Liver (tissue), 9 donors: Measurements from ENCODE around the gene PHETA2. TPM values are rescaled to one million over a fixed set of nuclear protein-coding genes. Genes with fewer than 3 reads are reported as not detected.

Experiments
- DNase-seq: peaks from one replicate; pipeline ENCODE4 v3.0.0-alpha.2; 2017; ENCODE audit warnings: low spot score
- H3K27ac ChIP-seq, 2 donors: one replicate each; pipeline ENCODE4 v1.7.0; 2013; ENCODE audit warnings: inconsistent platforms in 2 of 2, low read length in 2 of 2, control low read depth in 1 of 2, low read depth in 1 of 2, mild to moderate bottlenecking in 1 of 2
- H3K27me3 ChIP-seq, 4 donors: one replicate each; pipeline versions ENCODE4 v1.6.1 to v1.7.0; 2013; ENCODE audit warnings: low read length in 3 of 4, inconsistent platforms in 1 of 4, mild to moderate bottlenecking in 1 of 4, moderate library complexity in 1 of 4; ENCODE audit not compliant: control insufficient read depth in 4 of 4, insufficient read depth in 4 of 4
- H3K36me3 ChIP-seq, 4 donors: one replicate each; pipeline versions ENCODE4 v1.6.1 to v1.7.0; 2013; ENCODE audit warnings: low read length in 3 of 4, mild to moderate bottlenecking in 3 of 4, low read depth in 1 of 4, moderate library complexity in 1 of 4; ENCODE audit not compliant: control insufficient read depth in 4 of 4, insufficient read depth in 3 of 4
- H3K4me1 ChIP-seq, 4 donors: one replicate each; pipeline versions ENCODE4 v1.6.1 to v1.7.0; 2013; ENCODE audit warnings: low read length in 3 of 4, mild to moderate bottlenecking in 3 of 4, moderate library complexity in 1 of 4; ENCODE audit not compliant: control insufficient read depth in 4 of 4, insufficient read depth in 4 of 4
- H3K4me3 ChIP-seq, 3 donors: one replicate each; pipeline versions ENCODE4 v1.6.1 to v1.7.0; 2013; ENCODE audit warnings: low read length in 3 of 3, control low read depth in 1 of 3, low read depth in 1 of 3, mild to moderate bottlenecking in 1 of 3
- H3K9ac ChIP-seq, 2 donors: one replicate each; pipeline ENCODE4 v1.7.0; 2013; ENCODE audit warnings: low read length in 2 of 2, mild to moderate bottlenecking in 2 of 2, moderate library complexity in 2 of 2, control low read depth in 1 of 2, low read depth in 1 of 2
- H3K9me3 ChIP-seq, 4 donors: one replicate each; pipeline versions ENCODE4 v1.6.1 to v1.7.0; 2013; ENCODE audit warnings: low read length in 3 of 4; ENCODE audit not compliant: control insufficient read depth in 4 of 4
- EGR1 ChIP-seq, 2 donors: IDR thresholded peaks; 2 replicates each; pipeline ENCODE4 v1.6.1; 2016 to 2018; ENCODE audit warnings: antibody characterized with exemption in 2 of 2, low read depth in 2 of 2
- FOXA1 ChIP-seq: IDR thresholded peaks from 2 replicates; pipeline ENCODE4 v1.6.1; 2016; ENCODE audit warnings: antibody characterized with exemption
- GABPA ChIP-seq, 2 donors: IDR thresholded peaks in 1 of 2; conservative IDR thresholded peaks in 1 of 2; 2 replicates each; pipeline ENCODE4 v1.6.1; 2016; ENCODE audit warnings: antibody characterized with exemption in 2 of 2, mild to moderate bottlenecking in 1 of 2, moderate library complexity in 1 of 2
- HNF4G ChIP-seq: IDR thresholded peaks from 2 replicates; pipeline ENCODE4 v1.6.1; 2016; ENCODE audit warnings: antibody characterized with exemption
- JUND ChIP-seq, 2 donors: IDR thresholded peaks; 2 replicates each; pipeline ENCODE4 v1.6.1; 2016; ENCODE audit warnings: antibody characterized with exemption in 2 of 2
- RAD21 ChIP-seq, 2 donors: IDR thresholded peaks; 2 replicates each; pipeline ENCODE4 v1.6.1; 2016; ENCODE audit warnings: antibody characterized with exemption in 2 of 2, mild to moderate bottlenecking in 2 of 2
- RXRA ChIP-seq, 2 donors: IDR thresholded peaks; 2 replicates each; pipeline ENCODE4 v1.6.1; 2017 to 2018; ENCODE audit warnings: antibody characterized with exemption in 2 of 2, mild to moderate bottlenecking in 1 of 2
- SP1 ChIP-seq: IDR thresholded peaks from 2 replicates; pipeline ENCODE4 v1.6.1; 2018; ENCODE audit warnings: antibody characterized with exemption, mild to moderate bottlenecking
- TAF1 ChIP-seq: conservative IDR thresholded peaks from 2 replicates; pipeline ENCODE4 v1.6.1; 2016; ENCODE audit warnings: antibody characterized with exemption, mild to moderate bottlenecking
- YY1 ChIP-seq: IDR thresholded peaks from 2 replicates; pipeline ENCODE4 v1.6.1; 2016; ENCODE audit warnings: antibody characterized with exemption, mild to moderate bottlenecking
- WGBS: extraction: QIAGEN DNeasy Blood & Tissue Kit; methylation state at CpG from one replicate; pipeline ENCODE4 v1.1.7; 2013; 5-methylcytosine and 5-hydroxymethylcytosine counted together
- polyA plus RNA-seq, 2 donors: library from polyadenylated mRNA; stranded (reverse) in 1 of 2; unstranded in 1 of 2; fragments of 200-250 nt in 1 of 2; fragments of >200 nt in 1 of 2; fragmentation: Nextera tagmentation in 1 of 2; extraction: Ambion mirVana in 1 of 2; gene quantifications; one replicate each; pipeline versions ENCODE4 v1.2.1 to v1.2.3, GENCODE V29; 2013 to 2015
- total RNA-seq, 2 donors: library from RNA; depleted of rRNA; stranded (reverse); fragments of >200 nt; gene quantifications; one replicate each; pipeline ENCODE4 v1.2.3, GENCODE V29; 2014
- TF ChIP-seq, protein P1 (sequence below): IDR thresholded peaks from 2 replicates; pipeline ENCODE4 v1.6.1; 2016; ENCODE audit warnings: antibody characterized with exemption
- TF ChIP-seq, protein P2 (sequence below): IDR thresholded peaks from 2 replicates; pipeline ENCODE4 v1.6.1; 2016; ENCODE audit warnings: antibody characterized with exemption, mild to moderate bottlenecking
- TF ChIP-seq, protein P3 (sequence below): IDR thresholded peaks from 2 replicates; pipeline ENCODE4 v1.6.1; 2016; ENCODE audit warnings: antibody characterized with exemption
- TF ChIP-seq, protein P4 (sequence below): fragments of 150-350 bp; IDR thresholded peaks from 2 replicates; pipeline ENCODE4 v1.5.1; 2017; ENCODE audit warnings: improper control_type of control experiment, low read depth, low read length; ENCODE audit not compliant: missing input control
- donor health status: healthy.
- donor health status: healthy.
- donor health status: healthy.
- donor health status: healthy.
- donor health status: healthy.

The PHETA2 gene, protein sequence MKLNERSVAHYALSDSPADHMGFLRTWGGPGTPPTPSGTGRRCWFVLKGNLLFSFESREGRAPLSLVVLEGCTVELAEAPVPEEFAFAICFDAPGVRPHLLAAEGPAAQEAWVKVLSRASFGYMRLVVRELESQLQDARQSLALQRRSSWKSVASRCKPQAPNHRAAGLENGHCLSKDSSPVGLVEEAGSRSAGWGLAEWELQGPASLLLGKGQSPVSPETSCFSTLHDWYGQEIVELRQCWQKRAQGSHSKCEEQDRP
- total RNA-seq (1 to 10 TPM; 1.8 to 5.1 TPM), polyA plus RNA-seq (1 to 10 TPM in 1 of 2 donors, under 1 TPM in 1; 0.89 to 1.3 TPM)

DNA sequence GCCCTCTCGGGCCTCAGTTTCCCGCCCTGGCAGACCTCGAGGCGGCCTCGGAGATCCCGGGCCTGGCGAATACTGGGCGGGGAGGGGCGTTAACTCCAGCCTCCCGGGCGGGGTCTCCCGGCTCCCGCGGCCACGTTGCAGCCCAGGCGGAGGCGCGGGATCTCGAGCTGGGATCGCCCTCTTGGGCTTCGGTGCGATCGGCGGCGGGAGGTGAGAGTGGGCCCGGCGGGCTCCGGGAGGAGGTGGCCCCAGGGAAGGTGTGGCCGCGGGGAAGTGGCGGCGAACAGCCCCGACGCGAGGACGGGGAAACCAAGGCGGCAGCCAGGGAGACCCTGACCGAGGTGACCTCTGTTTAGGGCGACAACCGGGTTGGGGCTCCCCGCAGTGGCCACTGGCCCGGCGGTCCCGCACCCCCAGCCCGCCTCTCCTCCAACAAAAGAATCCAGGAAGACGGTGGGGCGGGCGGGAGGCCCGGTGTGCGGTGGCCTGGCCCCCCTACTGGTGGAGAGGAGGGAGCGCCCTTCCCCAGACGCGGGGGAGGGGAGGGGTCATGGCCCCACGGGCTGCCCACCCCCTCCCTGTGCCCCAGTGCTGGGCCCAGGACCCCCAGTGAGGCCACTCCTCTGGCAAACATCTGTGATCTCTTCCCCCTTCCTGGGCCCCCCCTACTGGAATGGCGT is at the start of gene PHETA2:
PHETA2 (plus strand) TSS at position 117 of the 680 bp plus-strand sequence. CDS start 3,046 bp downstream, outside the sequence.
- Histone ChIP-seq H3K27ac (peak within 1 kb of the TSS; percentile 32 to 74), H3K9ac (peak within 1 kb of the TSS in 1 of 2 donors; percentile 40), H3K4me3 (peak within 1 kb of the TSS; percentile 6 to 54 (median 25)), H3K4me1 (peaks cover 3 to 34% (median 26%) of the 10 kb centered on the region in 4 donors), H3K9me3 (peaks cover 0 to 2% (median 0%) of the 10 kb centered on the region in 4 donors), H3K27me3 (no peaks in the 10 kb centered on the region), H3K36me3 (no peaks in the 10 kb centered on the region)
- peak; percentile 68 for DNase-seq
- WGBS, result 11% methylated on average over 55 of the region's 55 CpGs
- TF ChIP-seq, protein P1, sequence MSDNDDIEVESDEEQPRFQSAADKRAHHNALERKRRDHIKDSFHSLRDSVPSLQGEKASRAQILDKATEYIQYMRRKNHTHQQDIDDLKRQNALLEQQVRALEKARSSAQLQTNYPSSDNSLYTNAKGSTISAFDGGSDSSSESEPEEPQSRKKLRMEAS, result no peak
- TF ChIP-seq, protein P2, sequence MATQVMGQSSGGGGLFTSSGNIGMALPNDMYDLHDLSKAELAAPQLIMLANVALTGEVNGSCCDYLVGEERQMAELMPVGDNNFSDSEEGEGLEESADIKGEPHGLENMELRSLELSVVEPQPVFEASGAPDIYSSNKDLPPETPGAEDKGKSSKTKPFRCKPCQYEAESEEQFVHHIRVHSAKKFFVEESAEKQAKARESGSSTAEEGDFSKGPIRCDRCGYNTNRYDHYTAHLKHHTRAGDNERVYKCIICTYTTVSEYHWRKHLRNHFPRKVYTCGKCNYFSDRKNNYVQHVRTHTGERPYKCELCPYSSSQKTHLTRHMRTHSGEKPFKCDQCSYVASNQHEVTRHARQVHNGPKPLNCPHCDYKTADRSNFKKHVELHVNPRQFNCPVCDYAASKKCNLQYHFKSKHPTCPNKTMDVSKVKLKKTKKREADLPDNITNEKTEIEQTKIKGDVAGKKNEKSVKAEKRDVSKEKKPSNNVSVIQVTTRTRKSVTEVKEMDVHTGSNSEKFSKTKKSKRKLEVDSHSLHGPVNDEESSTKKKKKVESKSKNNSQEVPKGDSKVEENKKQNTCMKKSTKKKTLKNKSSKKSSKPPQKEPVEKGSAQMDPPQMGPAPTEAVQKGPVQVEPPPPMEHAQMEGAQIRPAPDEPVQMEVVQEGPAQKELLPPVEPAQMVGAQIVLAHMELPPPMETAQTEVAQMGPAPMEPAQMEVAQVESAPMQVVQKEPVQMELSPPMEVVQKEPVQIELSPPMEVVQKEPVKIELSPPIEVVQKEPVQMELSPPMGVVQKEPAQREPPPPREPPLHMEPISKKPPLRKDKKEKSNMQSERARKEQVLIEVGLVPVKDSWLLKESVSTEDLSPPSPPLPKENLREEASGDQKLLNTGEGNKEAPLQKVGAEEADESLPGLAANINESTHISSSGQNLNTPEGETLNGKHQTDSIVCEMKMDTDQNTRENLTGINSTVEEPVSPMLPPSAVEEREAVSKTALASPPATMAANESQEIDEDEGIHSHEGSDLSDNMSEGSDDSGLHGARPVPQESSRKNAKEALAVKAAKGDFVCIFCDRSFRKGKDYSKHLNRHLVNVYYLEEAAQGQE, result no peak
- TF ChIP-seq FOXA1, result no peak
- no peak for TF ChIP-seq TAF1
- no peak for TF ChIP-seq SP1
- TF ChIP-seq, protein P3, sequence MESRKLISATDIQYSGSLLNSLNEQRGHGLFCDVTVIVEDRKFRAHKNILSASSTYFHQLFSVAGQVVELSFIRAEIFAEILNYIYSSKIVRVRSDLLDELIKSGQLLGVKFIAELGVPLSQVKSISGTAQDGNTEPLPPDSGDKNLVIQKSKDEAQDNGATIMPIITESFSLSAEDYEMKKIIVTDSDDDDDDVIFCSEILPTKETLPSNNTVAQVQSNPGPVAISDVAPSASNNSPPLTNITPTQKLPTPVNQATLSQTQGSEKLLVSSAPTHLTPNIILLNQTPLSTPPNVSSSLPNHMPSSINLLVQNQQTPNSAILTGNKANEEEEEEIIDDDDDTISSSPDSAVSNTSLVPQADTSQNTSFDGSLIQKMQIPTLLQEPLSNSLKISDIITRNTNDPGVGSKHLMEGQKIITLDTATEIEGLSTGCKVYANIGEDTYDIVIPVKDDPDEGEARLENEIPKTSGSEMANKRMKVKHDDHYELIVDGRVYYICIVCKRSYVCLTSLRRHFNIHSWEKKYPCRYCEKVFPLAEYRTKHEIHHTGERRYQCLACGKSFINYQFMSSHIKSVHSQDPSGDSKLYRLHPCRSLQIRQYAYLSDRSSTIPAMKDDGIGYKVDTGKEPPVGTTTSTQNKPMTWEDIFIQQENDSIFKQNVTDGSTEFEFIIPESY, result no peak
- no peak for TF ChIP-seq EGR1 (IDR thresholded peaks at IDR 0.05; ENCODE audit: low read depth in 2 of 2)
- no peak for TF ChIP-seq GABPA (IDR thresholded peaks at IDR 0.05 in 1 of 2, conservative IDR thresholded peaks at IDR 0.05 in 1 of 2)
- TF ChIP-seq YY1, result no peak
- no peak for TF ChIP-seq RAD21 (IDR thresholded peaks at IDR 0.05)
- TF ChIP-seq JUND (IDR thresholded peaks at IDR 0.05), result no peak
- TF ChIP-seq, protein P4, sequence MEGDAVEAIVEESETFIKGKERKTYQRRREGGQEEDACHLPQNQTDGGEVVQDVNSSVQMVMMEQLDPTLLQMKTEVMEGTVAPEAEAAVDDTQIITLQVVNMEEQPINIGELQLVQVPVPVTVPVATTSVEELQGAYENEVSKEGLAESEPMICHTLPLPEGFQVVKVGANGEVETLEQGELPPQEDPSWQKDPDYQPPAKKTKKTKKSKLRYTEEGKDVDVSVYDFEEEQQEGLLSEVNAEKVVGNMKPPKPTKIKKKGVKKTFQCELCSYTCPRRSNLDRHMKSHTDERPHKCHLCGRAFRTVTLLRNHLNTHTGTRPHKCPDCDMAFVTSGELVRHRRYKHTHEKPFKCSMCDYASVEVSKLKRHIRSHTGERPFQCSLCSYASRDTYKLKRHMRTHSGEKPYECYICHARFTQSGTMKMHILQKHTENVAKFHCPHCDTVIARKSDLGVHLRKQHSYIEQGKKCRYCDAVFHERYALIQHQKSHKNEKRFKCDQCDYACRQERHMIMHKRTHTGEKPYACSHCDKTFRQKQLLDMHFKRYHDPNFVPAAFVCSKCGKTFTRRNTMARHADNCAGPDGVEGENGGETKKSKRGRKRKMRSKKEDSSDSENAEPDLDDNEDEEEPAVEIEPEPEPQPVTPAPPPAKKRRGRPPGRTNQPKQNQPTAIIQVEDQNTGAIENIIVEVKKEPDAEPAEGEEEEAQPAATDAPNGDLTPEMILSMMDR, result no peak
- no peak for TF ChIP-seq HNF4G
- TF ChIP-seq RXRA (IDR thresholded peaks at IDR 0.05), result no peak
